DOHH2 (cell line): ENCODE results near the gene SS18L1.

Source experiments
- EZH2phosphoT487 ChIP-seq: fragments of 200-600 bp; sonication (generic); IDR thresholded peaks from 2 replicates; pipeline ENCODE4 v1.6.1; 2017; ENCODE audit warnings: borderline replicate concordance, mild to moderate bottlenecking, antibody characterized with exemption, low read length, moderate library complexity, mixed read lengths
- TF ChIP-seq, protein P1 (sequence below): fragments of 200-600 bp; sonication (generic); IDR thresholded peaks from one replicate; pipeline ENCODE4 v1.5.1; 2014; ENCODE audit warnings: antibody characterized with exemption, mild to moderate bottlenecking, low read depth, low read length; ENCODE audit not compliant: poor library complexity, severe bottlenecking

DNA sequence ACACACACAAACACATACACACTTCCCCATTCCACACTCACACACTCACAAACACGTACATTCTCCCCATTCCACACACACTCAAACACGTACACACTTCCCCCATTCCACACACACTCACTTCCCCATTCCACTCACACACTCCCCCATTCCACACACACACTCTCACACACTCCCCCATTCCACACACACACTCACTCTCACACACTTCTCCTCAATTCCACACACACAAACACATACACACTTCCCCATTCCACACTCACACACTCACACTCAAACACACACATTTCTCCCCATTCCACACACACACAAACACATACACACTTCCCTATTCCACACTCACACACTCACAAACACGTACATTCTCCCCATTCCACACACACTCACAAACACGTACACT lies 86.1 kb downstream of the SS18L1 start:
- TF ChIP-seq, protein P1, sequence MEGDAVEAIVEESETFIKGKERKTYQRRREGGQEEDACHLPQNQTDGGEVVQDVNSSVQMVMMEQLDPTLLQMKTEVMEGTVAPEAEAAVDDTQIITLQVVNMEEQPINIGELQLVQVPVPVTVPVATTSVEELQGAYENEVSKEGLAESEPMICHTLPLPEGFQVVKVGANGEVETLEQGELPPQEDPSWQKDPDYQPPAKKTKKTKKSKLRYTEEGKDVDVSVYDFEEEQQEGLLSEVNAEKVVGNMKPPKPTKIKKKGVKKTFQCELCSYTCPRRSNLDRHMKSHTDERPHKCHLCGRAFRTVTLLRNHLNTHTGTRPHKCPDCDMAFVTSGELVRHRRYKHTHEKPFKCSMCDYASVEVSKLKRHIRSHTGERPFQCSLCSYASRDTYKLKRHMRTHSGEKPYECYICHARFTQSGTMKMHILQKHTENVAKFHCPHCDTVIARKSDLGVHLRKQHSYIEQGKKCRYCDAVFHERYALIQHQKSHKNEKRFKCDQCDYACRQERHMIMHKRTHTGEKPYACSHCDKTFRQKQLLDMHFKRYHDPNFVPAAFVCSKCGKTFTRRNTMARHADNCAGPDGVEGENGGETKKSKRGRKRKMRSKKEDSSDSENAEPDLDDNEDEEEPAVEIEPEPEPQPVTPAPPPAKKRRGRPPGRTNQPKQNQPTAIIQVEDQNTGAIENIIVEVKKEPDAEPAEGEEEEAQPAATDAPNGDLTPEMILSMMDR: no peak
- TF ChIP-seq EZH2phosphoT487: no peak
